Activated naive CD4-positive, alpha-beta T cell treated with anti-CD3 and anti-CD28 coated beads, Interleukin-2, amount 50 U/mL, for 72 hours (primary cell): ENCODE results near the gene AGBL3. TPM values are rescaled to one million over a fixed set of nuclear protein-coding genes. Genes with fewer than 3 reads are reported as not detected.

Source experiments
- ATAC-seq, 2 donors: fragments of 150-1000 bp; cut with Tn5 transposase; 2 replicates each; pipeline ENCODE4 v1.10.0; 2021; ENCODE audit warnings: mild to moderate bottlenecking in 2 of 2, moderate library complexity in 2 of 2
- DNase-seq, 2 donors: peaks; one replicate each; pipeline ENCODE4 v3.0.0; 2021 to 2022; ENCODE audit warnings: low spot score in 2 of 2
- H3K27ac Mint-ChIP-seq, 2 donors: one replicate each; pipeline ENCODE4 v1.8.0; 2022; ENCODE audit warnings: mild to moderate bottlenecking in 2 of 2, mixed read lengths in 2 of 2
- H3K36me3 Mint-ChIP-seq, 2 donors: one replicate each; pipeline ENCODE4 v1.8.0; 2022; ENCODE audit warnings: mixed read lengths in 2 of 2
- H3K9me3 Mint-ChIP-seq, 2 donors: one replicate each; pipeline ENCODE4 v1.8.0; 2022; ENCODE audit warnings: mixed read lengths in 2 of 2
- total RNA-seq, 2 donors: library from RNA; stranded (reverse); gene quantifications; one replicate each; pipeline ENCODE4 v1.2.3, GENCODE V29; 2022

The AGBL3 gene
- total RNA-seq, 2 donors from 2014 or later: 2.3 to 2.4 TPM

DNA sequence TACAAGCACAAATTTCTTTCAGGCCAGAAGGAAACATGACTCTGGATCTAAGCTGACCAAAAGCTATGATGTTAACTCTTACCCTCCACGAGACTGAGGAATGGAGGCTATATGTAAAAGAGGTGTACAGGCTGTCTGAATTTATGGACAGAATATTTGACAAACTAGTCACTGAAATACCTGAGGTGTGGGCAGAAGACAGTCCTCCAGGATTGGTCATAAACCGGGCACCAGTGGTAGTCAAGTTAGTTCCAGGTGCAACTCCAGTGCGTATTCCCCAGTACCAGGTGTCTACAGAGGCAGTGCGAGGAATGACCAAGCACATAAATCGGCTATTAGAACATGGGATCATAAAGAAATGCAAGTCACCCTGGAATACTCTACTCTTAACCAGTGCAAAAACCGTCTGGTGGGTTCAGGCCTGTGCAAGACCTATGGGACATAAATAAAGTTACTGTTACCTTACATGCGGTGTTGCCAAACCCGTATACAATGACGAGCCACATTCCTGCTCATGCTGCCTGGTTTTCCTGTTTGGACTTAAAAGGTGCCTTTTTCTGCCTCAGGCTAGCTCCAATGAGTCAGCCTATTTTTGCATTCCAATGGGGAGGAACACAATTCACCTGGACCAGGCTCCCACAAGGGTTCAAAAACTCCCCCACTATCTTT, 190.9 kb downstream of the AGBL3 start:
- peaks cover 22 to 34% of the 10 kb centered on the region in 2 donors for H3K36me3 Mint-ChIP-seq
- peaks cover 10 to 20% of the 10 kb centered on the region in 2 donors for H3K9me3 Mint-ChIP-seq
- no peak overlapping the region for H3K27ac Mint-ChIP-seq
- ATAC-seq (no peak), DNase-seq (no peak)

- H3K9me3 Mint-ChIP-seq: peaks cover 16 to 27% of the 10 kb centered on the region in 2 donors
- ATAC-seq (no peak), DNase-seq (no peak)
- no peak overlapping the region for H3K27ac Mint-ChIP-seq
- H3K36me3 Mint-ChIP-seq: peaks cover 34 to 43% of the 10 kb centered on the region in 2 donors
These were observed 192.1 kb downstream of the AGBL3 start for GRCh38 chr7:135178364-135178763.

- H3K27ac Mint-ChIP-seq: no peak overlapping the region
- DNase-seq: no peak
- peaks cover 45 to 54% of the 10 kb centered on the region in 2 donors for H3K36me3 Mint-ChIP-seq
- peaks cover 20 to 32% of the 10 kb centered on the region in 2 donors for H3K9me3 Mint-ChIP-seq
- ATAC-seq: no peak
These were observed 193.1 kb downstream of the AGBL3 start for GRCh38 chr7:135179321-135179925.

- Mint-ChIP-seq H3K27ac (no peak overlapping the region), H3K9me3 (peaks cover 20 to 32% of the 10 kb centered on the region in 2 donors), H3K36me3 (peaks cover 50 to 57% of the 10 kb centered on the region in 2 donors)
- peak in 1 of 2 donors; percentile 50 for DNase-seq
- peak; percentile 62 to 91 for ATAC-seq
These were observed 193.8 kb downstream of the AGBL3 start for GRCh38 chr7:135180122-135180521.

GRCh38 chr7:135181261-135181928, 195.1 kb downstream of the AGBL3 start:
- Mint-ChIP-seq H3K9me3 (peaks cover 20 to 32% of the 10 kb centered on the region in 2 donors), H3K36me3 (peaks cover 50 to 61% of the 10 kb centered on the region in 2 donors), H3K27ac (no peak overlapping the region)
- no peak for DNase-seq
- no peak for ATAC-seq

DNA sequence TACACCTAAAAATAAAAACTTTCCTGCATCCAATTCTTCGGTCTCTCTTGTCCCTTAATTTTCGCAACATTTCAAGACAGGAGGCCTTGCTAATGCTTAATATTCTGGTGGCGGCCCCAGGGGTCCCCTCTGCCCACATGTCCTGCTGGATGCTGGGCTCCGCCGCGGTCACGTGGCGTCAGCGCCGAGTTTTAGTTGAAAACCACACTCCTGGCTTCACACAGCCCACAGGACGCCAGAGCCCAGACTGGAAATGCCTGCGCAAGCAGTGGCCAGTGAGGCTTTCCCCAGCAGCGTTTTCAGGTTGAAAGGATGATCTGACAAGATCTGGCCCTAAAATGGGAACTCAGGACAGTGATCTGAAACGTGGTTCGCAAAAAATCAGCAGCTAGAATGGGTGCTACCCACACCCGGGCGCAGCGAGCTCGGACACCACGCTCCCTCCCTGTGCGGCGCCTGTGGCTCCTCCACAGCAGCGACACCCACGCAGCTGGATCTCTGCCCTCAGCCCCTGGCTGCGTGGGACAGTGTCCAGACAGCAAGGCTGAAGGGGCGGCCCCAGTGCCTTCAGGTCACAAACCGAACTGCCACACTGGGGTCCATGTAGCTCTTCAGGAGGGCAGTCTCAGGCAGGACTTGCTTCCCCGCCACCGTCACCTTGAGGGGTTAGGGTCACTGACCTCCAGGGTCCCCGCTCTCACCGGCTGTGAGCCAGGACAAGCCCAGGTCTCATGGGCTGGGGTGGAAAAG, 195.8 kb downstream of the AGBL3 start:
- no peak for ATAC-seq
- peaks cover 20 to 32% of the 10 kb centered on the region in 2 donors for H3K9me3 Mint-ChIP-seq
- H3K36me3 Mint-ChIP-seq: peaks cover 54 to 61% of the 10 kb centered on the region in 2 donors

DNA sequence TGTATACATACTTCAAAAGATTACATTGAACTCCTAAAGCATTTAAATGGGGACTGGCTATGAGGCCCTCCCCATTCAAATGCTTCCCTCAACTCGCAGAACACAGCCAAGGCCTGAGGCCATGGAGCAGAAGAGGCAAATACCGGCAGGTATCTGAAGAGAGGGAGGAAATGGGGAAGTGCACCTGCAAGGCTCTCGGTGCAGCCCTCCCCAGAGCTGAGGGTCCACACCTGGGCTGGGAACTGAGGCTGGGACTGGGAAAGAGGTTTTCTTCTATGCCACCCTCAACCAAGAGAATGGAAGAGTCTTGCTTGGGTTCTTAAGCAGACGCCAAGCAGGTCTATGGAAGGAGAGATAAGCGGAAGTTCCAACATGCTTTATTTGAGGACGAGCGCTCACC, 197.2 kb downstream of the AGBL3 start:
- H3K27ac Mint-ChIP-seq: no peak overlapping the region
- DNase-seq (no peak), ATAC-seq (no peak)
- H3K9me3 Mint-ChIP-seq: peaks cover 20 to 32% of the 10 kb centered on the region in 2 donors
- H3K36me3 Mint-ChIP-seq: peaks cover 54 to 61% of the 10 kb centered on the region in 2 donors

More for the DNA sequence above, 195.8 kb downstream of the AGBL3 start:
- DNase-seq: peak in 1 of 2 donors; percentile 40
- no peak overlapping the region for H3K27ac Mint-ChIP-seq

DNA sequence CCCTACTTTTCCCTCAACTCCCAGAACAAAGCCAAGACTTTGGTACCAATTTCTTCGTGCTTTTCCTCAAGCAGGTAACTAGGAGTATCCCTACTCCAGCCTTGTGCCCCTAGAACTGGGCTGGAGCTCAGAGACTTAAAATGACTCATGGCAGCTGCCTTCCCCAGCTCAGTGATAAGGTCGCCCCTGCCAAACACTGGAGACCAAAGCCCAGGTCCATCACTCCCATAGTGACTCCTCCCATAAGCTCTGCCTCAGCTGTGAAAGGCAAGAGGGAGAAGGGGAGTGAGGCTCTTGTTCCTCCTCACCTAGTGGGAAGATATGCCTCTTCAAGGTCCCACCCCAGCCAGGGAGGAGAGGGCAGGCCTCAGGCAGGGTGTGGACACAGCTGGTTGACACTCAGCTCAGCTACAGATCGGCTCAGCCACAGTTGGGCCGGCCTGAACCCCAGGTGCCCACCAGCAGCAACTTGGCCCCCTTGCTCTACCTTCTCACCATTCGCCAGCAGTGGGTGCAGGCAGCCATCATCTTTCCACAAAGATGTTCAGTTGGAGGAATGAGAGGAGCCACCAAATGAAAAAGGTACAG, 198.0 kb downstream of the AGBL3 start:
- no peak overlapping the region for H3K27ac Mint-ChIP-seq
- ATAC-seq (no peak), DNase-seq (no peak)
- peaks cover 54% of the 10 kb centered on the region in 2 donors for H3K36me3 Mint-ChIP-seq
- H3K9me3 Mint-ChIP-seq: peaks cover 20 to 27% of the 10 kb centered on the region in 2 donors

Other genes starting within 250 kb of the AGBL3 start
- gene CALD1, start 206.9 kb upstream of the AGBL3 start, total RNA-seq: 10 to 100 TPM in 1 of 2 donors, 1 to 10 TPM in 1; 5.9 to 15.4 TPM
- gene TMEM140, start 161.6 kb downstream of the AGBL3 start, total RNA-seq: 10 to 100 TPM in 1 of 2 donors, 1 to 10 TPM in 1; 8.3 to 13.6 TPM
- gene CYREN, start 184.2 kb downstream of the AGBL3 start, total RNA-seq: 10 to 100 TPM; 27.2 to 28.2 TPM
- gene WDR91, start 225.0 kb downstream of the AGBL3 start, total RNA-seq: 10 to 100 TPM in 1 of 2 donors, 1 to 10 TPM in 1; 9.9 to 13.7 TPM
- not detected for gene STRA8, start 247.3 kb downstream of the AGBL3 start, total RNA-seq